Measurements from ENCODE around the gene LHX3.
A peak's percentile ranks its signal among the peaks of the same experiment; 100 is the strongest.

LHX3 gene

GRCh38 chr9:136225748-136226679, 21.1 kb upstream of the LHX3 start:
- DNase-seq = peak in 1 of 2 donors; percentile 22

GRCh38 chr9:136225366-136225747, 20.4 kb upstream of the LHX3 start:
- no peak for DNase-seq

- no peak for DNase-seq
These were observed 19.1 kb upstream of the LHX3 start for GRCh38 chr9:136223871-136224640.

GRCh38 chr9:136222906-136223285, 18.0 kb upstream of the LHX3 start:
- no peak for DNase-seq

- DNase-seq = no peak
These were observed 17.4 kb upstream of the LHX3 start for GRCh38 chr9:136222166-136222905.

- no peak for DNase-seq
These were observed 15.2 kb upstream of the LHX3 start for GRCh38 chr9:136220017-136220729.

- no peak for DNase-seq
These were observed 14.3 kb upstream of the LHX3 start for GRCh38 chr9:136219276-136219675.

GRCh38 chr9:136218673-136219072, 13.7 kb upstream of the LHX3 start:
- no peak for DNase-seq

GRCh38 chr9:136218271-136218670, 13.3 kb upstream of the LHX3 start:
- DNase-seq = no peak

GRCh38 chr9:136216541-136217244, 11.8 kb upstream of the LHX3 start:
- DNase-seq = no peak

GRCh38 chr9:136213733-136214132, 8.8 kb upstream of the LHX3 start:
- DNase-seq = no peak

GRCh38 chr9:136212345-136212950, 7.5 kb upstream of the LHX3 start:
- no peak for DNase-seq

GRCh38 chr9:136211441-136212344, 6.8 kb upstream of the LHX3 start:
- no peak for DNase-seq

- DNase-seq = no peak
These were observed 6.1 kb upstream of the LHX3 start for GRCh38 chr9:136211006-136211405.

GRCh38 chr9:136210276-136210675, 5.3 kb upstream of the LHX3 start:
- DNase-seq = no peak

- DNase-seq = no peak
These were observed 4.9 kb upstream of the LHX3 start for GRCh38 chr9:136209786-136210185.

- no peak for DNase-seq
These were observed 4.3 kb upstream of the LHX3 start for GRCh38 chr9:136209232-136209631.

- DNase-seq = no peak
These were observed 3.7 kb upstream of the LHX3 start for GRCh38 chr9:136208675-136209074.

GRCh38 chr9:136207616-136208015, 2.7 kb upstream of the LHX3 start:
- no peak for DNase-seq

- DNase-seq = no peak
These were observed 1.8 kb upstream of the LHX3 start for GRCh38 chr9:136206602-136207275.
